Peyer's patch (tissue), 4 donors: ENCODE data around the gene MYCBPAP. TPM values are rescaled to one million over a fixed set of nuclear protein-coding genes. Genes with fewer than 3 reads are reported as not detected.

Source experiments
- DNase-seq, 3 donors: peaks; one replicate each; pipeline ENCODE4 v3.0.0-alpha.2; 2017 to 2019
- H3K27ac ChIP-seq, 4 donors: fragments of 200-600 bp; sonication (generic); one replicate each; pipeline ENCODE4 v1.5.1; 2016 to 2019
- H3K27me3 ChIP-seq, 2 donors: fragments of 200-600 bp; sonication (generic); one replicate each; pipeline ENCODE4 v1.5.1; 2019
- H3K36me3 ChIP-seq, 3 donors: fragments of 200-600 bp; sonication (generic); one replicate each; pipeline ENCODE4 v1.5.1; 2016 to 2019
- H3K4me1 ChIP-seq, 4 donors: fragments of 200-600 bp; sonication (generic); one replicate each; pipeline ENCODE4 v1.5.1; 2016 to 2019
- H3K4me3 ChIP-seq, 4 donors: fragments of 200-600 bp; sonication (generic); 1 replicate in 3 of 4; 2 replicates in 1 of 4; pipeline ENCODE4 v1.5.1; 2016 to 2019; ENCODE audit warnings: mild to moderate bottlenecking in 1 of 4
- H3K9me3 ChIP-seq, 4 donors: fragments of 200-600 bp; sonication (generic); one replicate each; pipeline ENCODE4 v1.5.1; 2016 to 2019; ENCODE audit warnings: mild to moderate bottlenecking in 1 of 4
- POLR2A ChIP-seq, 2 donors: fragments of 450-650 bp; IDR thresholded peaks; one replicate each; pipeline ENCODE4 v1.5.1; 2017; ENCODE audit warnings: antibody characterized with exemption in 2 of 2, mild to moderate bottlenecking in 2 of 2, moderate library complexity in 2 of 2
- total RNA-seq, 4 donors: library from RNA; depleted of rRNA; stranded (reverse); fragments of >200 nt; gene quantifications; one replicate each; pipeline ENCODE4 v1.1.0, GENCODE V29; 2016
- TF ChIP-seq, protein P1 (sequence below), 6 experiments: fragments of 450-650 bp in 4 of 6; fragments of 200-600 bp in 2 of 6; sonication (generic) in 1 of 6; IDR thresholded peaks; one replicate each; pipeline ENCODE4 v1.5.1; 2017 to 2019; ENCODE audit warnings: antibody characterized with exemption in 6 of 6, mild to moderate bottlenecking in 3 of 6, moderate library complexity in 1 of 6

Gene MYCBPAP
- total RNA-seq, 4 donors from 2014 or later = 0.53 to 1.1 TPM; not detected in 2

DNA sequence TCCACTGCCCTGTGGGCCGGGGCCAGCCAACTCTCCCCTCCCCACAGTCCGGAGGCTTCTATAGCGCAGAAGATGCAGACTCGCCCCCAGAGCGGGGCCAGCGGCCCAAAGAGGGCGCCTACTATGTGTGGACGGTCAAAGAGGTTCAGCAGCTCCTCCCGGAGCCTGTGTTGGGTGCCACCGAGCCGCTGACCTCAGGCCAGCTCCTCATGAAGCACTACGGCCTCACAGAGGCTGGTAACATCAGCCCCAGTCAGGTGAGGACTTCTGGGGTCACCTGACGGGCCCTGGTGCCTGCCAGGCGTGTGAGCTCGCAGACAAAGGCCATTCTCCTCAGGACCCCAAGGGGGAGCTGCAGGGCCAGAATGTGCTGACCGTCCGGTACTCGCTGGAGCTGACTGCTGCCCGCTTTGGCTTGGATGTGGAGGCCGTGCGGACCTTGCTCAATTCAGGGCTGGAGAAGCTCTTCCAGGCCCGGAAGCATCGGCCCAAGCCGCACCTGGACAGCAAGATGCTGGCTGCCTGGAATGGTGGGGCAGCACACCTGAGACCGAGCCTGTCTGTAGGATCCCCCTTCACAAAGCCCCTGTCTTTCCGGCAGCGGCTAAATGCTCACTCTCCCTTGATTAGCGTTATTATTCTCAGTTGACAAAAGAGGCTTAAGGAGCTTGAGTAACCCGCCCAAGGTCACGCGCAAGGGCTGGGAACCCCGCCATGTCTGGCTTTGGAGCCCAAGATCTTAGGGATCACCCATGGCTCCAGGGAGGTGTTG is 42.6 kb downstream of the MYCBPAP start:
- no peak for TF ChIP-seq POLR2A (IDR thresholded peaks at IDR 0.05)
- TF ChIP-seq, protein P1, sequence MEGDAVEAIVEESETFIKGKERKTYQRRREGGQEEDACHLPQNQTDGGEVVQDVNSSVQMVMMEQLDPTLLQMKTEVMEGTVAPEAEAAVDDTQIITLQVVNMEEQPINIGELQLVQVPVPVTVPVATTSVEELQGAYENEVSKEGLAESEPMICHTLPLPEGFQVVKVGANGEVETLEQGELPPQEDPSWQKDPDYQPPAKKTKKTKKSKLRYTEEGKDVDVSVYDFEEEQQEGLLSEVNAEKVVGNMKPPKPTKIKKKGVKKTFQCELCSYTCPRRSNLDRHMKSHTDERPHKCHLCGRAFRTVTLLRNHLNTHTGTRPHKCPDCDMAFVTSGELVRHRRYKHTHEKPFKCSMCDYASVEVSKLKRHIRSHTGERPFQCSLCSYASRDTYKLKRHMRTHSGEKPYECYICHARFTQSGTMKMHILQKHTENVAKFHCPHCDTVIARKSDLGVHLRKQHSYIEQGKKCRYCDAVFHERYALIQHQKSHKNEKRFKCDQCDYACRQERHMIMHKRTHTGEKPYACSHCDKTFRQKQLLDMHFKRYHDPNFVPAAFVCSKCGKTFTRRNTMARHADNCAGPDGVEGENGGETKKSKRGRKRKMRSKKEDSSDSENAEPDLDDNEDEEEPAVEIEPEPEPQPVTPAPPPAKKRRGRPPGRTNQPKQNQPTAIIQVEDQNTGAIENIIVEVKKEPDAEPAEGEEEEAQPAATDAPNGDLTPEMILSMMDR (IDR thresholded peaks at IDR 0.05) = peak in 5 of 6 experiments; percentile 22 to 74 (median 65)
- no peaks in the 10 kb centered on the region for H3K27me3 ChIP-seq
- peak in 1 of 3 donors; percentile 73 for DNase-seq
- H3K4me3 ChIP-seq = no peak overlapping the region
- no peak overlapping the region for H3K27ac ChIP-seq
- H3K9me3 ChIP-seq = no peaks in the 10 kb centered on the region
- H3K36me3 ChIP-seq = peaks cover 0 to 23% (median 0%) of the 10 kb centered on the region in 3 donors
- peaks cover 0 to 11% (median 5%) of the 10 kb centered on the region in 4 donors for H3K4me1 ChIP-seq

DNA sequence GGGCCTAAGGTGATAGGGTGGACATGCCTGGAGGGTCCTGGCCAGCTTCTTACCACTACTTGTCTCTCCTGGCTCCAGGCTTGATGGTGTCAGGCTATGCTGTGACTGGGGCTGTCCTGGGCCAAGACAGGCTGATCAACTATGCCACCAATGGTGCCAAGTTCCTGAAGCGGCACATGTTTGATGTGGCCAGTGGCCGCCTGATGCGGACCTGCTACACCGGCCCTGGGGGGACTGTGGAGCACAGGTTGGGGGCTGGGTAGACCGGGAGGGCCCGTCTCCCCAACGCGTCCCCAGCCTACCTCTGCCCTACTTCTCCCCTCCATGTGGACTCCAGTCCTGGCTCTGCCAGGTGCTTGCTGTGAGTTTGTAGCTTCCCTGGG is 43.2 kb downstream of the MYCBPAP start:
- H3K9me3 ChIP-seq = no peaks in the 10 kb centered on the region
- no peak overlapping the region for H3K27ac ChIP-seq
- no peak overlapping the region for H3K4me3 ChIP-seq
- H3K4me1 ChIP-seq = peaks cover 0 to 11% (median 5%) of the 10 kb centered on the region in 4 donors
- H3K36me3 ChIP-seq = peaks cover 0 to 23% (median 0%) of the 10 kb centered on the region in 3 donors
- DNase-seq = no peak
- H3K27me3 ChIP-seq = no peaks in the 10 kb centered on the region
- TF ChIP-seq, protein P1 (IDR thresholded peaks at IDR 0.05) = no peak
- no peak for TF ChIP-seq POLR2A (IDR thresholded peaks at IDR 0.05)

DNA sequence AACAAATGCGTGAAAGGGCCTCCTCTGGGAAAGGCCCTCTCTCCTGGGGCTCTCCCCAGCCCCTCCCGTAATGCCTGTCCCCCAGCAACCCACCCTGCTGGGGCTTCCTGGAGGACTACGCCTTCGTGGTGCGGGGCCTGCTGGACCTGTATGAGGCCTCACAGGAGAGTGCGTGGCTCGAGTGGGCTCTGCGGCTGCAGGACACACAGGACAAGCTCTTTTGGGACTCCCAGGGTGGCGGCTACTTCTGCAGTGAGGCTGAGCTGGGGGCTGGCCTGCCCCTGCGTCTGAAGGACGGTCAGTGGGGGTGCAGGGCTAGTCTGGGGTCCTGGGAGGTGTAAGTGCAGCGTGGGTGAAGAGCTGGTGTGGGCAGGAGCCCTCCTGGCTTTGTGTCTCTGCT is 43.6 kb downstream of the MYCBPAP start:
- Histone ChIP-seq H3K4me3 (no peak overlapping the region), H3K27ac (no peak overlapping the region), H3K36me3 (peaks cover 0 to 23% (median 0%) of the 10 kb centered on the region in 3 donors), H3K4me1 (peaks cover 0 to 11% (median 3%) of the 10 kb centered on the region in 4 donors), H3K9me3 (no peaks in the 10 kb centered on the region), H3K27me3 (no peaks in the 10 kb centered on the region)
- no peak for TF ChIP-seq POLR2A (IDR thresholded peaks at IDR 0.05)
- TF ChIP-seq, protein P1 (IDR thresholded peaks at IDR 0.05) = no peak
- DNase-seq = no peak

DNA sequence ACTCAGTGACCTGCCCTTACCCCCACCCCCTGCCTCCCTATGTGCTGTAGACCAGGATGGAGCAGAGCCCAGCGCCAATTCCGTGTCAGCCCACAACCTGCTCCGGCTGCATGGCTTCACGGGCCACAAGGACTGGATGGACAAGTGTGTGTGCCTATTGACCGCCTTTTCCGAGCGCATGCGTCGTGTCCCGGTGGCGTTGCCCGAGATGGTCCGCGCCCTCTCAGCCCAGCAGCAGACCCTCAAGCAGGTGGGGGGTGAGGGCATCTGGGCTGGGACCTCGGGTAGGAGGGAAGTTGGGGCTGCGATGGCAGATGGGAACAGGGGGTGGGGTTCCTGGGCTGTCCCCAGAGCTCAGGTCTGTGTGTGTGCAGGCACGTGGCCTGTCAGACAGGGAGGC is 46.0 kb downstream of the MYCBPAP start:
- Histone ChIP-seq H3K9me3 (no peaks in the 10 kb centered on the region), H3K36me3 (peaks cover 0 to 23% (median 0%) of the 10 kb centered on the region in 3 donors), H3K27ac (no peak overlapping the region), H3K4me3 (no peak overlapping the region), H3K4me1 (peaks cover 0 to 6% (median 5%) of the 10 kb centered on the region in 4 donors), H3K27me3 (peaks cover 0 to 3% of the 10 kb centered on the region in 2 donors)
- DNase-seq = no peak
- TF ChIP-seq, protein P1 (IDR thresholded peaks at IDR 0.05) = no peak
- TF ChIP-seq POLR2A (IDR thresholded peaks at IDR 0.05) = no peak

DNA sequence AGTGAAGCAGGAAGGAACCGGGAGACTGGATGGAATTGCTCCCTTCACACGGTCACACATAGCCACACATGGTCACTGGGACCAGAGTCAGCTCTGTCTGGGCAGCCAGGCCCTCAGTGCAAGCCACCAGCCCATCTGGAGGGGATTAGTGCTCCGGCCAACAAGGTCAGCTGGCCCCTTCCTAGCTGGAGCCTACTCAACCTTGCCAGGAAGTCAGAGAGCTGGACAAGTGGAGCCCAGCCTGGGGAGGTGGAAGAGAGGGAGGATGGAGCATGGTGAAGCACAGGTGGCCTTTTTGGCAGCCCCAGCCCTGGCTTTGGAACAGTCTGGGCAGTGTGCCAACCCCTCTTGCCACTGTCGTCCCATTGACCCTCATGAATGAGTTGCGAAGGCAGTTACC is 48.6 kb downstream of the MYCBPAP start:
- no peak overlapping the region for H3K27ac ChIP-seq
- H3K36me3 ChIP-seq = peaks cover 0 to 10% (median 0%) of the 10 kb centered on the region in 3 donors
- H3K9me3 ChIP-seq = no peaks in the 10 kb centered on the region
- H3K4me1 ChIP-seq = peaks cover 0 to 31% (median 28%) of the 10 kb centered on the region in 4 donors
- H3K4me3 ChIP-seq = no peak overlapping the region
- TF ChIP-seq, protein P1 (IDR thresholded peaks at IDR 0.05) = no peak
- TF ChIP-seq POLR2A (IDR thresholded peaks at IDR 0.05) = no peak
- peaks cover 0 to 24% of the 10 kb centered on the region in 2 donors for H3K27me3 ChIP-seq
- DNase-seq = no peak
